ENCODE measurements around the gene UGT2A2.

GRCh38 chr4:69642961-69643360 is 3.5 kb upstream of the UGT2A2 start:
- no peak for TF ChIP-seq CTCF (IDR thresholded peaks at IDR 0.05)
- no peak for TF ChIP-seq POLR2A (IDR thresholded peaks at IDR 0.05)

All from transverse colon (tissue), 3 donors.